ENCODE results near the gene SMIM35.
A peak's percentile ranks its signal among the peaks of the same experiment; 100 is the strongest.

Gene SMIM35

DNA sequence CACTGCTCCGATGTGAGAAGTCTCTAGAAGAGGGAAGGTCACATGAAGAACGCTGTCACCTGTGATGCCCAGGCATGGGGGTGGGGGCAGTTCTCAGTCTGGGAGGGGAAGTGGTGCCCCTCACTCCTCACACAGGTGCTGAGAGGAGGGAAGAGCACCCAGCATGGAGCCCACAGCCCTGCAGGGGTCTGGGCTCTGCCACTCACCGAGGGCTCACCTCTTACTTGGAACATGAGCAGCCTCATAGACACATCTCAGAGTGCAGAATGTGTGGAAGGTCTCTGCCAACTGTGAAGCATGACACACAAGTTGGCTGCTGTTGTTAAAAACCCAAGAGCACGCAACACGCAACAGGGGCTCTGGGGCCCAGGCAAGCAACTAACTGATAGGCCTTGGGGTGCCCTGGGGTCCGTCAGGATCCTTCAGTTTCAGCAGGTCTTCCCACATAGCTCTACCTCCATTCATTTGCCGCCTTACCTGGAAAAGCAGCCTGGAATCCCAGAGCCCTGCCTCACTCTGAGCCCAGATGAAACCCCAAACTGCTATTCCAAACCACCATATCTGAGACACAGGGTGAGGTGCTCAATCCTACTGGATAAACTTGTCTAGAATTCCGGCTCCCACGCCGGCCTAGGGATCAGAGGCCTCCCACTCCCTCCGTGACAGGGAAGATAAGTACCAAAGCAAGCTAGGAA is 27.4 kb downstream of the SMIM35 start:
- no peak for DNase-seq (ENCODE audit: low read depth in 2 of 2, low spot score in 1 of 2)

DNA sequence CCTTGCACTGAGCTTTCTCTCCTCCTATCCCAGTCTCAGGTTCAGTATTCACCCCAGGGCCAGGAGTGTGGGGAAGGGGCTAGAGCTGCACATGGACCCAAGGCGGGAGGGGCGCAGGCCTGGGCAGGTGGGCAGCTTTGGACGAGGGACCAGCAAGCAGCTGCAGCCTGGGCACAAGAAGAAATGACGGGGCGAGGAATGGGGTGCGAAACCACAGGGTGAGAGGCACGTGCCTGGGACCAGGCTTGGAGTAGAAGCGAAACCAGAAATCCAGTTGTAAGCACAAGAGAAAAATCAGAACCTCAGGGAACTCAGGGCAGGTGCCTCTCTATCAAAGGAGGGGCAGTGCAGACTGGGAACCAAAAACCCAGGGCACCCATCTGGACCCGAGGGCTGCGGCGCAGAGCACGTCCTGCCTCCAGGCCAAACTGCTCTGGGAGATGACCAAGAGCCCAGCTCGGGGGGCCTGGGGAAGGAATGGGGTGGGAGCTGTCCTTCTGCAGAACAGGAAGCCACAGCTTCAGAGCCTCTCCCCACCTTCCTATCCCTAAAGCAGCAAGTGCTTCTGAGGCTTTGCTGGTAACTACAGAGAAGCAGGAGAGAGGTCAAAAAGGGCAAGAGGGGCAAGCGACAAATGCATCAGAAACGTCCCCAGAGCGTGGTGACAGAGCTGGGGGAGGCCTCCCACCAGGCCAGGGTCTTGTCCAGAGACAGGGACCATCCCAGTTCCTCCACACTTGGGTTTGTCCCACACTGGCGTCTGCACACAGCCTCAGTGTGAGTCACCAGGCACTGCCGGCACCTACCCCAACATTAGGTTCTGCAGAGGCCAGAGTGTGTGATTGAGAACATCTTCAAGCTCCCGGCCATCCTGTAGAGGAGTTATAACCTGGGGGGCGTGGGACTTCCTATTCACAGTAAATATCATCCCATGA is 28.2 kb downstream of the SMIM35 start:
- no peak for DNase-seq (ENCODE audit: low read depth in 2 of 2, low spot score in 1 of 2)

GRCh38 chr11:118057251-118058145 is 29.3 kb downstream of the SMIM35 start:
- DNase-seq (ENCODE audit: low read depth in 2 of 2, low spot score in 1 of 2) = no peak

GRCh38 chr11:118056806-118057205 is 30.0 kb downstream of the SMIM35 start:
- no peak for DNase-seq (ENCODE audit: low read depth in 2 of 2, low spot score in 1 of 2)

- no peak for DNase-seq (ENCODE audit: low read depth in 2 of 2, low spot score in 1 of 2)
Measured at GRCh38 chr11:118055966-118056365, 30.8 kb downstream of the SMIM35 start.

DNA sequence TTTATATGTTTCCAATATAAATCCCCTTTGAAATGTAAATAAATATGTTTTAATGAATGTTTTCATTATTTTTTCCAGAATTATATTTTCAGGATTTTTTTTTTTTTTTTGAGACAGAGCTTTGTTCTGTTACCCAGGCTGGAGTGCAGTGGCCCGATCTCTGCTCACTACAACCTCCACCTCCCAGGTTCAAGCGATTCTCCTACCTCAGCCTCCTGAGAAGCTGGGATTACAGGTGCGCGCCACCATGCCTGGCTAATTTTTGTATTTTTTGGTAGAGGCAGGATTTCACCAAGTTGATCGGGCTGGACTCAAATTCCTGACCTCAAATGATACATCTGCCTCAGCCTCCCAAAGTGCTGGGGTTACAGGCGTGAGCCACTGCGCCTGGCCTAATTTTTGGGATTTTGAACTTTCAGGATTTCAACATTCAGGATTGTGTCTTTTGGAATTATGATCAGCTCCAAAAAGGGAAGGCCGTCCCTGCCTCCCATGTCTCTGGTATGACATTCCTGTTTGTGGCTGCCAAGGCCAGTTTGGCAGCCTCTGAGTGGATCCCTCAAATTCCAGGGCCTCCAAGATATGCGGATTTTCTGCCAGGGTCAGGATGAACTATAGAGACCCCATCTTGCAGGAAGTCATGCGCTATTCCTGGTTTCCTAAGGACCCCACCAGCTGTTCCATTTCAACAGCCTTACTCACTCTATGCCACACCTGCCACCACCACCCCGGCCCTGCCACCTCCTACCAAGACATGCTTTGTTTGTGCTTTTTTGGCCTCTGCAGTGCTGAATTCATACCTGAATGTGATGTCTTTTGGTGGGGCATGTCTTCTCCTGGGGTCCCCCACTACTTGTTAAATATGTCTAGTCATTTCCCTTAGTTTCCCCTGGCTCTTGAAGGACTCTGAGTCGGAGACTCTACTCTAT is 31.8 kb downstream of the SMIM35 start:
- DNase-seq (ENCODE audit: low read depth in 2 of 2, low spot score in 1 of 2) = no peak

DNA sequence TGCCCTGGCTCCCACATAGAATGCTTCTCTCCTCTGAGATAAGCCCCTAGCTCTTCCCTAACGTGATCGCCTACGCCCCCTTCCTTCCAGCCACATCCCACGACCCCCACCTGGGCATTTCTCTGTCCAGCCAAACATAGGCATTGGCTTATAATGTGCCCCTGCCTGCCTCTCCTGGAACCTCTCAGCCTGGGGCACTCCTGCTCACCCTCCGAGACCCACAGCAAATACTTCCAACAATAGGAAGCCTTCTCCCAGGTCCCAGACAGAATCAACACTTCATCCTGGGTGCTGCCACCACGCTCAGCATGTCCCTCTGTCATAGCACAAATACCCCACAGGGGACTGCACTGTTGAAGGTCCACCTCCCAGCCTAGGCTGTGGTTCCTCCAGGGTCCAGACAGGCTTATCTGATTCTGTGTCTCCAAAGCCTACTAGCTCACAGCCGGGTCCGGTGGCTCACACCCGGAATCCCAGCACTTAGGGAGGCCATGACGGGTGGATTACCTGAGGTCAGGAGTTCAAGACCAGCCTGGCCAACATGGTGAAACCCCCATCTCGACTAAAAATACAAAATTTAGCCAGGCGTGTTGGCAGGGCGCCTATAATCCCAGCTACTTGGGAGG is 34.1 kb downstream of the SMIM35 start:
- DNase-seq (ENCODE audit: low read depth in 2 of 2, low spot score in 1 of 2) = no peak

- peak; percentile 17 to 51 for DNase-seq (ENCODE audit: low read depth in 2 of 2, low spot score in 1 of 2)
Measured at GRCh38 chr11:118051611-118052461, 34.9 kb downstream of the SMIM35 start.

DNA sequence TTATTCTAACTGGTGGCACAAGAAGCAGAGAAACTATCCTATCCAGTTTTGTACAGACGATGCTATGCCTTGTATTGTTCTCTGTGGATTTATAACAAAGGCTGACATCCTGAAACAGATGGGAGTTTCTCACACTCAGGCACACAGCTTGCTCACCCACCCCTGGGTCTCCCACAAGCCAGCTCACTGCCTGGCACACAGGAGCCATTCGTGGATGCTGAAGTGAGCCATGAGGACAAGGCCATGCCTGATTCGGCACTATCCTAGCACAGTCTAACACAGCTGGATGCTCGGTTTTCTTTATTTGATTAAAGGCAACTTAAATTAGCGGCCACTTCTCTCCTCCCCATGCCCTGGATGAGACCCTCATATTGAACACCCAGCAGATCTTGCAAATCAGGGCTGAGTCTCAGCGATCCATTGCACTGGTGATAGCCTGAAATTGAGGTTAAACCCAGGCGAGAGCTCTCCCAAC is 35.6 kb downstream of the SMIM35 start:
- DNase-seq (ENCODE audit: low read depth in 2 of 2, low spot score in 1 of 2) = no peak

- DNase-seq (ENCODE audit: low read depth in 2 of 2, low spot score in 1 of 2) = no peak
Measured at GRCh38 chr11:118050208-118050891, 36.4 kb downstream of the SMIM35 start.

DNA sequence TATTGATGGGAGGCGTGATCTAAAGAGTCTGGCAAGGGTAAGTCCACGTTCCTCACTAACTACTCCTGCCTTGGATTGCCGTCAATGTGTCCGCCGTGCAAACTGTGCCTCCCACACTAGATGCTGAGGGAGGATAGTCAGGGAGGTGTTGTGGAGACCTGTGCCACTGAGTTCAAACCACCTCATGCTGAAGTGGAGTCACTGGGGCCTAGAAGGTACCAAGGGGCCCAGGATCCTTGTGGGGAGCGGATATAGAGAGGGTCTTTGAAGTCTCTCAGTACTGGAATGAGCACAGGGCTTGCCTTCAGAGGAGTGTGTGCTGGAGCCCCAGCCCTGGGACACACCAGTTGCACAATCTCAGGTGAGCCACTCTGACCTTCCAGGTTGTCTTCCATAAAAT is 37.0 kb downstream of the SMIM35 start:
- DNase-seq (ENCODE audit: low read depth in 2 of 2, low spot score in 1 of 2) = no peak

- no peak for DNase-seq (ENCODE audit: low read depth in 2 of 2, low spot score in 1 of 2)
Measured at GRCh38 chr11:118048472-118049370, 38.0 kb downstream of the SMIM35 start.

GRCh38 chr11:118047749-118048148 is 39.0 kb downstream of the SMIM35 start:
- DNase-seq (ENCODE audit: low read depth in 2 of 2, low spot score in 1 of 2) = no peak

- DNase-seq (ENCODE audit: low read depth in 2 of 2, low spot score in 1 of 2) = no peak
Measured at GRCh38 chr11:118046964-118047700, 39.6 kb downstream of the SMIM35 start.

DNA sequence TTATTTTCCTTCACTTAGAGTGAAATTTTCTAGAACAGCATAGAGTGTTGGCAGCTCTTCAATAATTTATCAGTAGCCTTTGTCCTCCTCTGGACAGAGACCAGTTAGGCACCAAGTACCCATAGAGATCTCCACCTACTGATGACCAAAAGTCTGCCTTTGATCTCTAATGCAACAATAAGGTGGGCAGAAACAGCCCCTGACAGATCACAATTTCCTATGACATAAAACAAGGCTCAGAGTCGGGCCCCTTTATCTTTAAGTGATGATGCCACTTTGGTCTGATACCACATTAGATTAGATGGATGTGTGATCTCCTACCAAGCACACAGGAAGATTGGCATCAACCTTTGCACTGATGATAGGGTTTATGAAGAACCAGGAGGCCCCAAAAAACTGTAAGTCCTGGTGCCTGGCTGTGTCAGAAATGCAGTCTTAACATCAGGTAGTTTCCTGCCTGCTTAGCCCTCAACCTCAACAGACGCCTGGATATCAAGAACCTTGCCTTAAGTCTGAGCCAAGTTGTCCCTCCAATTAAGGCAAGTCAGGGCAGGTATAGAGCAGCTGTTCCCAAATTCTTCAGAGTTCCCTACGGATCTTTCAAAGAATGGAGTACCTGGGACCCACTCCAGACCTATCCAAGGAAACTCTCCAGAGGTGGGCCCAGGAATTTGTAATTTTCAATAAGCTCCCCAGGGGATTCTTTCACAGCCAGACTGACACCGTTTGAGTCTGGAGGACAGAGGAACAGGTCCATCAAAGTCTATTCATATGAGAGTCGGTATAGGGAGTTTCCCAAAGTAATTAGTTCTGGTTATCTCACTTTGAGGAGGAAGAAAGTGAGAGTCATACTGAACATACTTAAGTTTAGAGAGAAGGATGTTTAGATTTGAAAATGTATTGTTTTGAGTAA is 40.5 kb downstream of the SMIM35 start:
- no peak for DNase-seq (ENCODE audit: low read depth in 2 of 2, low spot score in 1 of 2)
